ENCODE results near the gene OLFM2. TPM values are rescaled to one million over a fixed set of nuclear protein-coding genes. Genes with fewer than 3 reads are reported as not detected.
"Not testable (repeated sequence)": the region's sequence is repeated elsewhere in the genome, so short reads cannot be mapped to it uniquely, and the experiment has no call there.

Gene OLFM2
- total RNA-seq, 4 donors from 2014 or later: 0.25 to 0.78 TPM; not detected in 2

GRCh38 chr19:9956956-9957355 is 20.6 kb upstream of the OLFM2 start:
- Histone ChIP-seq H3K27ac (no peak overlapping the region), H3K36me3 (no peaks in the 10 kb centered on the region), H3K4me1 (no peaks in the 10 kb centered on the region), H3K27me3 (no peaks in the 10 kb centered on the region), H3K4me3 (no peak overlapping the region), H3K9me3 (no peaks in the 10 kb centered on the region)
- no peak for TF ChIP-seq POLR2A (IDR thresholded peaks at IDR 0.05)
- TF ChIP-seq, protein P1, sequence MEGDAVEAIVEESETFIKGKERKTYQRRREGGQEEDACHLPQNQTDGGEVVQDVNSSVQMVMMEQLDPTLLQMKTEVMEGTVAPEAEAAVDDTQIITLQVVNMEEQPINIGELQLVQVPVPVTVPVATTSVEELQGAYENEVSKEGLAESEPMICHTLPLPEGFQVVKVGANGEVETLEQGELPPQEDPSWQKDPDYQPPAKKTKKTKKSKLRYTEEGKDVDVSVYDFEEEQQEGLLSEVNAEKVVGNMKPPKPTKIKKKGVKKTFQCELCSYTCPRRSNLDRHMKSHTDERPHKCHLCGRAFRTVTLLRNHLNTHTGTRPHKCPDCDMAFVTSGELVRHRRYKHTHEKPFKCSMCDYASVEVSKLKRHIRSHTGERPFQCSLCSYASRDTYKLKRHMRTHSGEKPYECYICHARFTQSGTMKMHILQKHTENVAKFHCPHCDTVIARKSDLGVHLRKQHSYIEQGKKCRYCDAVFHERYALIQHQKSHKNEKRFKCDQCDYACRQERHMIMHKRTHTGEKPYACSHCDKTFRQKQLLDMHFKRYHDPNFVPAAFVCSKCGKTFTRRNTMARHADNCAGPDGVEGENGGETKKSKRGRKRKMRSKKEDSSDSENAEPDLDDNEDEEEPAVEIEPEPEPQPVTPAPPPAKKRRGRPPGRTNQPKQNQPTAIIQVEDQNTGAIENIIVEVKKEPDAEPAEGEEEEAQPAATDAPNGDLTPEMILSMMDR (IDR thresholded peaks at IDR 0.05 in 4 of 5, conservative IDR thresholded peaks at IDR 0.05 in 1 of 5): no peak
- in situ Hi-C loops (cut with MboI; ENCODE audit: low sequenced_read_pairs in 4 of 4) (no loop called here), intact Hi-C loops (cut with DNase I; ENCODE audit: low total_unique reads) (no loop called here)
- DNase-seq (no peak), ATAC-seq (no peak)

DNA sequence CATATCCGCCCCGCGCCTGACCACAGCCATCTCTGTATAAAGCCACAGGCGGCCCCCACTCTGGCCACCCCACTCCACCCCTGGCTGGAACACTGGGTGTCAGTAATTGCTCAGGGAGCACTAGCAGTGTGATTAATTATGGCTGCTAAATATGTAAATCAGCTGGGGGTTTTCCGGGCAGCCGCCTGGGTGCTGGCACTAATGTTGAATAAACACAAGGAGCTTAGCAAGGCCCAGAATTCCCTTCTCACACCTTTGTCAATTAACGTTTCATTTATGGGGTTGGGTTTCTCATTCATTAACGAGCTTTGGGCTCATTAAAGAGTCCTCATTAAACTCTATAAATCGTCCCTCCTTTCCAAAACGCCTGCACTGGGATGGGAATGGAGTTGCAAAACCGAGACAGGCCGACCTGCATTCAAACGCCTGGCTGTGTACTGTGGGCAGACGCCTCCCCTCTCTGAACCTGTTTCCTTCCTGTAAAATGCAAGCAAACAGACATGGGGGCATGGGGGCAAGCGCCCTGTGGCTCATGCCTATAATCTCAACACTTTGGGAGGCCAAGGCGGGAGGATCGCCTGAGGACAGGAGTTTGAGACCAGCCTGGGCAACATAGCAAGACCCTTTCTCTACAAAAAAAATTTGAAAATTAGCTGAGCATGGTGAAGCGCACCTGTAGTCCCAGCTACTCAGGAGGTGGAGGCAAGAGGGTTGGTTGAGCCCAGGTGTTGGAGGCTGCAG is 17.7 kb upstream of the OLFM2 start:
- Histone ChIP-seq H3K4me3 (no peak overlapping the region), H3K9me3 (no peaks in the 10 kb centered on the region), H3K36me3 (no peaks in the 10 kb centered on the region), H3K4me1 (no peaks in the 10 kb centered on the region), H3K27ac (no peak overlapping the region), H3K27me3 (no peaks in the 10 kb centered on the region)
- DNase-seq: no peak
- intact Hi-C loops (cut with DNase I; ENCODE audit: low total_unique reads) (no loop called here), in situ Hi-C loops (cut with MboI; ENCODE audit: low sequenced_read_pairs in 4 of 4) (no loop called here)
- no peak for ATAC-seq
- no peak for TF ChIP-seq POLR2A (IDR thresholded peaks at IDR 0.05)
- TF ChIP-seq, protein P1 (IDR thresholded peaks at IDR 0.05 in 4 of 5, conservative IDR thresholded peaks at IDR 0.05 in 1 of 5): no peak

- no peak for TF ChIP-seq POLR2A (IDR thresholded peaks at IDR 0.05)
- TF ChIP-seq, protein P1 (IDR thresholded peaks at IDR 0.05 in 4 of 5, conservative IDR thresholded peaks at IDR 0.05 in 1 of 5): no peak
- Histone ChIP-seq H3K9me3 (no peaks in the 10 kb centered on the region), H3K36me3 (no peaks in the 10 kb centered on the region), H3K27ac (no peak overlapping the region), H3K27me3 (no peaks in the 10 kb centered on the region), H3K4me1 (peaks cover 0 to under 1% of the 10 kb centered on the region in 2 donors), H3K4me3 (no peak overlapping the region)
- DNase-seq (no peak), ATAC-seq (no peak)
- intact Hi-C loops (cut with DNase I; ENCODE audit: low total_unique reads): no loop called here
- in situ Hi-C loops (cut with MboI; ENCODE audit: low sequenced_read_pairs in 4 of 4): no loop called here
Observed at GRCh38 chr19:9952276-9952675, 16.0 kb upstream of the OLFM2 start.

- Histone ChIP-seq H3K4me3 (no peak overlapping the region), H3K27me3 (peaks cover 0 to 6% (median 0%) of the 10 kb centered on the region in 3 donors), H3K27ac (no peak overlapping the region), H3K4me1 (peaks cover 0 to 7% of the 10 kb centered on the region in 2 donors), H3K36me3 (no peaks in the 10 kb centered on the region), H3K9me3 (no peaks in the 10 kb centered on the region)
- intact Hi-C loops (cut with DNase I; ENCODE audit: low total_unique reads) (loop anchor here (5.0 kb wide), 1 partner anchor 60 kb away; no protein-coding TSS in a partner anchor), in situ Hi-C loops (cut with MboI; ENCODE audit: low sequenced_read_pairs in 4 of 4) (loop anchor here (10.0 to 25.0 kb wide), 4 partner anchors 57 to 440 kb away; partner anchors contain the start of genes TYK2 (in 3 of the 4) and S1PR2 (in 2 of the 4))
- no peak for TF ChIP-seq POLR2A (IDR thresholded peaks at IDR 0.05)
- ATAC-seq (no peak), DNase-seq (no peak)
Observed at GRCh38 chr19:9947441-9947840, 11.1 kb upstream of the OLFM2 start.

- intact Hi-C loops (cut with DNase I; ENCODE audit: low total_unique reads): loop anchor here (5.0 kb wide), 1 partner anchor 61 kb away; no protein-coding TSS in a partner anchor
Observed at GRCh38 chr19:9946528-9947125, 10.3 kb upstream of the OLFM2 start.

More at GRCh38 chr19:9946528-9947125, 10.3 kb upstream of the OLFM2 start:
- H3K9me3 ChIP-seq, H3K36me3 ChIP-seq, ATAC-seq, H3K27me3 ChIP-seq, H3K4me3 ChIP-seq, H3K4me1 ChIP-seq: not testable (repeated sequence)
- peak; percentile 8 to 49 for DNase-seq
- in situ Hi-C loops (cut with MboI; ENCODE audit: low sequenced_read_pairs in 4 of 4): loop anchor here (10.0 to 25.0 kb wide), 4 partner anchors 58 to 441 kb away; partner anchors contain the start of genes TYK2 (in 3 of the 4) and S1PR2 (in 2 of the 4)
- H3K27ac ChIP-seq: peak overlapping the region in 1 of 4 donors; percentile 68
